Activated CD4-positive, alpha-beta memory T cell treated with anti-CD3 and anti-CD28 coated beads, Interleukin-2, amount 10 ng/mL, durations not matched to agents 7 days and 5 days (primary cell): ENCODE data around the gene SLC22A2. TPM values are rescaled to one million over a fixed set of nuclear protein-coding genes. Genes with fewer than 3 reads are reported as not detected.

Source experiments
- CTCF ChIA-PET: fragments of 350-600 bp; sonication (Branson Sonifier 250); formaldehyde crosslinking; loops from one replicate; lab custom pipeline; 2021; ENCODE audit warnings: antibody characterized with exemption, inconsistent platforms; lab: Charles Lee
- POLR2A ChIA-PET: fragments of 350-600 bp; sonication (Branson Sonifier 250); formaldehyde crosslinking; loops from one replicate; lab custom pipeline; 2021; ENCODE audit warnings: antibody characterized with exemption; lab: Charles Lee
- DNase-seq: peaks from one replicate; pipeline ENCODE4 v3.0.0-alpha.2; 2020
- H3K27ac Mint-ChIP-seq: one replicate; pipeline ENCODE4 v1.8.0; 2021; ENCODE audit warnings: mild to moderate bottlenecking, mixed read lengths
- H3K27me3 Mint-ChIP-seq: one replicate; pipeline ENCODE4 v1.8.0; 2021; ENCODE audit warnings: mixed read lengths
- H3K36me3 Mint-ChIP-seq: one replicate; pipeline ENCODE4 v1.8.0; 2021; ENCODE audit warnings: low read depth, mixed read lengths
- H3K4me1 Mint-ChIP-seq: one replicate; pipeline ENCODE4 v1.8.0; 2021; ENCODE audit warnings: mixed read lengths
- H3K4me3 Mint-ChIP-seq: one replicate; pipeline ENCODE4 v1.8.0; 2021; ENCODE audit warnings: mild to moderate bottlenecking, mixed read lengths
- H3K9me3 Mint-ChIP-seq: one replicate; pipeline ENCODE4 v1.8.0; 2021; ENCODE audit warnings: mixed read lengths
- total RNA-seq, 2 experiments: library from RNA; stranded (reverse); gene quantifications; one replicate each; pipeline ENCODE4 v1.2.3, GENCODE V29; 2021

SLC22A2 gene
- total RNA-seq, 2 experiments from 2014 or later: not detected

DNA sequence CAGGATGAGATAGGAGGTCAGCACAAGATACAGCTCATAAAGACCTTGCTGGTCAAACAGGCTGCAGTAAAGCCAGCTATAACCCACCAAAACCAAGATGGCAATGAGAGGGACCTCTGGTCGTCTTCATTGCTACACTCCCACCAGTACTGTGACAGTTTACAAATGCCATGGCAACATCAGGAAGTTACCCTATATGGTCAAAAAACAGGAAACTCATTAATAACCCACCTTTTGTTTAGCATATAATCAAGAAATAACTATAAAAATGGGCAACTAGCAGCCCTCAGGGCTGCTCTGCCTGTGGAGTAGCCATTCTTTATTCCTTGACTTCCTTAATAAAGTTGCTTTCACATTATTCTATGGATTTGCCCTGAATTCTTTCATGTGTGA lies 30.9 kb downstream of the SLC22A2 start:
- CTCF ChIA-PET: no interaction called here
- Mint-ChIP-seq H3K9me3 (peaks cover 6% of the 10 kb centered on the region), H3K36me3 (no peaks in the 10 kb centered on the region), H3K27ac (no peak overlapping the region), H3K27me3 (no peaks in the 10 kb centered on the region), H3K4me3 (no peak overlapping the region), H3K4me1 (no peaks in the 10 kb centered on the region)
- DNase-seq: no peak
- POLR2A ChIA-PET: no interaction called here

DNA sequence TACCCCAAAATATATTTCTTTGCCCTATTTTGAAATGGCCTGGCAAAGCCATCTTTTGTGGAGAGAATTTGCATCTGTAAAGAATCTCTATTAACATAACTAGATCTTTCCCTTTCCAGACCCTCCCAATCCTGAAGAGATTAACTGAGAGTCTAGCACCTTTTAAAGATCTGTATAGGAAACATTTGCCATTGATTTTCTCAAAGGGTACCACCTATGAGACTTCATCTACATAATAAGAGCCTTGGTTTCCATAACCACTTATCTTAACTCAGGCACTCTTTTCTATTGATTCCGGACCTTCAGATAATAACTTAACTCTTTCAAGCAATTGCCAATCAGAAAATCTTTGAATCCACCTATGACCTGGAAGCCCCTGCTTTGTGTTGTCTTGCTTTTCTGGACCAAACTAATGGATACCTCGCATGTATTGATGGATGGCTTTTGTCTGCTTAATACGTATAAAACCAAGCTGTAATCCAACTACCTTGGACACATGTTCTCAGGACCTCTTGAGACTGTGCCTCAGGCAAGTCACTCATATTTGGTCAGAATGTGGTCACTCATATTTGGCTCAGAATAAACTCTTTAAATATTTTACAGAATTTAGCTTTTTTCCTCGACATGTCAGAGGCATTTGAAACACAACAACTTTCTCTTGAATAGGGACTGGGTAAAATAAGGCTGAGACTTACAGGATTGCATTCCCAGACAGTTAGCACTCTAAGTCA lies 31.4 kb downstream of the SLC22A2 start:
- no peaks in the 10 kb centered on the region for H3K4me1 Mint-ChIP-seq
- CTCF ChIA-PET: no interaction called here
- H3K4me3 Mint-ChIP-seq: no peak overlapping the region
- DNase-seq: no peak
- H3K9me3 Mint-ChIP-seq: peaks cover 6% of the 10 kb centered on the region
- no peaks in the 10 kb centered on the region for H3K36me3 Mint-ChIP-seq
- POLR2A ChIA-PET: no interaction called here
- no peaks in the 10 kb centered on the region for H3K27me3 Mint-ChIP-seq
- H3K27ac Mint-ChIP-seq: no peak overlapping the region

DNA sequence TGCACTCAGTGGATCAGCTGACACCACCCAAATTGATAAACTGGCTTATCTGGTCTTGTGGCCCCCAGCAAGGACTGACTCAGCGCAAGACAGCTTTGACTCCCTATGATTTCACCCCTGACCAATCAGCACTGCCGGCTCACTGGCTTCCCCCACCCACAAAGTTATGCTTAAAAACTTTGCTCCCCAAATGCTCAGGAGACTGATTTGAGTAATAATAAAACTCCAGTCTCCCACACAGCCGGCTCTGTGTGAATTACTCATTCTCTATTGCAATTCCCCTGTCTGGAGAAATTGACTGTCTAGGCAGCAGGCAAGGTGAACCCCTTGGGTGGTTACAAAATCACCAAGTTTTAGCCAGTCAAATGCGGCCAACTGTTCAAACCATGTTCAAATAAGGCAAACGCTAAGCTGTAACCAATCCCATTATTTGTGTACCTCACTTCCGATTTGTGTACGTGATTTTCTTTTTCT lies 32.5 kb downstream of the SLC22A2 start:
- Mint-ChIP-seq H3K36me3 (no peaks in the 10 kb centered on the region), H3K9me3 (peaks cover 6% of the 10 kb centered on the region), H3K27me3 (no peaks in the 10 kb centered on the region), H3K27ac (no peak overlapping the region), H3K4me3 (no peak overlapping the region), H3K4me1 (no peaks in the 10 kb centered on the region)
- no peak for DNase-seq
- ChIA-PET CTCF (no interaction called here), POLR2A (no interaction called here)

DNA sequence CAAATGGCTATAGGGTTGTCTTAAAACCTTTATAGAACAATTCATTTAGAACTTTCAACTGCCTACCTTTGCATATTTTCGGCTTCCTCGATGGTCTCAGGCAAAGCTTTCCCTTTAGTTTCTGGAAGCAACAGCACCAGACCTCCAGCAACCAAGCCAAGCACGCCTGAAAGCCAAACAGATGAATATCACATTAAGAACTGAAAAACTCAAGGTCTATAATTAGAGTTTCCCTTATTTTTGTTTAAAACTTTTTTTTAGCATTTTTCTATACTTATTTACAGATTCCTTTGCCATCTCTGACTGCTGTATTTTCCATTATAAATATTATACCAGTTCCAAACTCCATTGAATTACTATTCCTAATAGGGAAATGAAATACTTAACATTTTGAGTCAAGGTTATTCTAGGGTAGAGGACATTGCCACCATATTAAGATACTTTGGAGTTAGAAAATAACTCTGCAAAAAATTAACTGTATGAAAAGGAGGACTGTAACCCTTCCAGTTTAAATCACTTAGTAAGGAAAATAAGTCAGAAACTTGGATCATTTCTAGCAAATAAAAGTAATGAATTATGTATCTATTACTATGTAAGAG lies 33.9 kb downstream of the SLC22A2 start:
- Mint-ChIP-seq H3K4me1 (no peaks in the 10 kb centered on the region), H3K4me3 (no peak overlapping the region), H3K27me3 (no peaks in the 10 kb centered on the region), H3K27ac (no peak overlapping the region), H3K9me3 (peaks cover 8% of the 10 kb centered on the region), H3K36me3 (no peaks in the 10 kb centered on the region)
- ChIA-PET POLR2A (no interaction called here), CTCF (no interaction called here)
- DNase-seq: no peak

DNA sequence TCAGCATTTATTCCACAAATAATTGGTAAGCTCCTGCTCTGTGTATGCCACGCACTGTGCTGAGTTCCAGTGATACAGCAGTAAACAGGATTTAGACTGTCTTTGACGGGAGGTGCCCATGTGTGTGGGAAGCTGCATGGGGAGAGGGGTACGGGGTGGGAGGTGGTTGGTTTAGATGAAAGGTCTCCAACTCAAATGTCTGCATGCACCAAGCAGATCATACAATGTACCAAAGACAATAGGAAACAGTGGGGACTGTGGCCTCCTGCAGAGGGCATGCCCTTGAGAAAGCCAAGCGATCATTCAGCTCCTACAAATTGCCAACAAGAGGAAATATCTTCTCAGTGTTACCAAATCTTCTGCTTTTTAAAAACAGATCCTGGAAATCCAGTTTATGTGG lies 36.1 kb downstream of the SLC22A2 start:
- H3K36me3 Mint-ChIP-seq: no peaks in the 10 kb centered on the region
- POLR2A ChIA-PET: no interaction called here
- H3K27me3 Mint-ChIP-seq: peaks cover 3% of the 10 kb centered on the region
- peaks cover 11% of the 10 kb centered on the region for H3K9me3 Mint-ChIP-seq
- no peak for DNase-seq
- H3K27ac Mint-ChIP-seq: no peak overlapping the region
- no peaks in the 10 kb centered on the region for H3K4me1 Mint-ChIP-seq
- CTCF ChIA-PET: no interaction called here
- no peak overlapping the region for H3K4me3 Mint-ChIP-seq

DNA sequence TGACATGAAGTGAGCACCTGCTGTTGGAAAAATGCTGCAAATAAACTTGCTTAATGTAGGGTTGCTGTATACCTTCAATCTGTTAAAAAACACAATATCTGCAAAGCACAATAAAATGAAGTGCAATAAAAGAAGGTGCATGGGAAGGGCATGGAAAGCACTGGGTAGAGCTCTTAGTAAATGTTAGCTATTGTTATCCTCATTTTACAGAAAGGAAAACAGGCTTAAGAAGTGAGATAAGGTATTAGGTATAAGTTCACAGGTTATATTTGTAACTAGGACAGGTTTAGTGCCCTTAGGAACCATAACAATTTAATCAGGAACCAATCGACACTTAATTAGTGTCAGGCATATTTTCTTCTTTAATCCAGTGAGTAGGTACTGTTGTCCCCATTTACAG lies 36.7 kb downstream of the SLC22A2 start:
- POLR2A ChIA-PET: no interaction called here
- H3K27ac Mint-ChIP-seq: no peak overlapping the region
- peaks cover 11% of the 10 kb centered on the region for H3K9me3 Mint-ChIP-seq
- H3K4me1 Mint-ChIP-seq: no peaks in the 10 kb centered on the region
- CTCF ChIA-PET: no interaction called here
- H3K4me3 Mint-ChIP-seq: no peak overlapping the region
- DNase-seq: no peak
- peaks cover 3% of the 10 kb centered on the region for H3K27me3 Mint-ChIP-seq
- no peaks in the 10 kb centered on the region for H3K36me3 Mint-ChIP-seq

DNA sequence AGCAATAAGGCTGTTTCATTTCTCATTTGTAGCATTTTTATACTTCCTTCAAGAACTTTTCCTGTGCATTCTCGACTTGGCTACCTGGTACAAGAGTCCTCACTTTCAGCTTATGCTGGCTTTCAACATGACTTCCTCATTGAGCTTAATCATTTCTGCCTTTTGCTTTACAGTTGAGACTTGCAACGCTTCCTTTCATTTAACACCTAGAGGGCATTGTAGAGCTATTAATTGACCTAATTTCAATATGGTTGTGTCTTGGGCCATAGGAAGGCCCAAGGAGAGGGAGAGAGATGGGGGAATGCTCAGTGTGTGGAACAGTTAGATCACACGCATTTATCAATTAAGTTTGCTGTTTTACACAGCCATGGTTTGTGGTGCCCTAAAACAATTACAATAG lies 37.2 kb downstream of the SLC22A2 start:
- CTCF ChIA-PET: no interaction called here
- no peak overlapping the region for H3K27ac Mint-ChIP-seq
- peaks cover 11% of the 10 kb centered on the region for H3K9me3 Mint-ChIP-seq
- H3K27me3 Mint-ChIP-seq: peaks cover 3% of the 10 kb centered on the region
- DNase-seq: no peak
- H3K4me1 Mint-ChIP-seq: no peaks in the 10 kb centered on the region
- no peak overlapping the region for H3K4me3 Mint-ChIP-seq
- POLR2A ChIA-PET: no interaction called here
- no peaks in the 10 kb centered on the region for H3K36me3 Mint-ChIP-seq

DNA sequence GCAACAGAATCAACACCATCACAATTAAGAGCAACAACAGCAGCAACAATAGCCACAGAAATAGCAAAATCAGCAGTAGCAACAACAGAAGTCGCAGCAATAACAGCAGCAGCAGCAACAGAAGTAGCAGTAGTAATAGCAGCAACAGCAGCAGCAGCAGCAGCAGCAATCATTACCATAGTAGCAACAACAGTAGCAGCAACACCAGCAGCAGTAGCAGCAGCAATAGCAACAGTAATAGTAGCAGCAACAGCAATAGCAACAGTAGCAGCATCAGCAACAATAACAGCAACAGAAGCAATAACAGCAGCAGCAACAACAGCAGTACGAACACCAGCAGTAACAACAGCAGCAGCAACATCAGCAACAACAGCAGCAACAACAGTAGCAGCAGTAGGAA lies 39.8 kb downstream of the SLC22A2 start:
- Mint-ChIP-seq H3K27me3 (peaks cover 8% of the 10 kb centered on the region), H3K4me3 (no peak overlapping the region), H3K9me3 (peaks cover 19% of the 10 kb centered on the region), H3K27ac (no peak overlapping the region), H3K4me1 (no peaks in the 10 kb centered on the region), H3K36me3 (no peaks in the 10 kb centered on the region)
- ChIA-PET POLR2A (no interaction called here), CTCF (no interaction called here)
- DNase-seq: no peak

DNA sequence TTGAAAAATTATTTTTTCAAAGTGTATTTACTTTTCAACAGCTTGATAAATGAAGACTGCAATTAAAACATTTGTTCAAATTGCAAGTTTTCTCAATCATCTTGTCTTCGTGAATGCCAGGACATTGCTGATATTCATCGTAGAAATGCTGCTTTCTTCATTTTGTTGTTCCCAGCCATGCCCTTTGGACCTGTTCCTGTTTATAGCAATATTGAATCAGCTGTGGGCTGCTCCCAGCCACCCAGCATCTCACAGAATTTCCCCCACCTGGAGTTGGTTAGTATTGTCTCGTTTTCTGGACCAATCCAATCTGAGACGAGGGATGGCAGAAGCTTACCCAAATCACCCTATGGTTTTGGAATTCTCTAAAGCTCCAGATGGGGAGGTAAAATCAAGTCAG lies 40.8 kb downstream of the SLC22A2 start:
- CTCF ChIA-PET: no interaction called here
- Mint-ChIP-seq H3K27ac (no peak overlapping the region), H3K4me1 (no peaks in the 10 kb centered on the region), H3K27me3 (peaks cover 12% of the 10 kb centered on the region), H3K36me3 (no peaks in the 10 kb centered on the region), H3K4me3 (no peak overlapping the region), H3K9me3 (peaks cover 19% of the 10 kb centered on the region)
- POLR2A ChIA-PET: no interaction called here
- no peak for DNase-seq

DNA sequence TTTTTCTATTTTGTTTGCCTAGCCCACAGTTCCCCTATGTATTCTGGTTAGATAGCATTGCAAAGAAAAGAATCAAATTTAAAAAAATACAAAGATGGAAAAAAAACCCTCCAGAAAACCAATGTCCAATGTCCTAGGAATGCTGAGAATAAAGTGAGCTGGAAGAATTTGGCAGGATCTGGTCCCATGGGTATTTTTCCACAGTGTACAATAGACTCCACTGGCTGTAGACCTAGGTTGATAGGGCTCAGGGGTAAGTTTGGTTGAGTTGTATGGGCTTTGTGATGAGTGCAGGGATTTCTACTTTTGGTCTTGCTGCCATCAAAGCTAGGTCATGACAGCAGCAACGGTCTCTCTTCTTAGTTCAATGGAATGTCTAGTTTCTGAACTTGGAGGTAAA lies 41.5 kb downstream of the SLC22A2 start:
- H3K4me3 Mint-ChIP-seq: no peak overlapping the region

DNA sequence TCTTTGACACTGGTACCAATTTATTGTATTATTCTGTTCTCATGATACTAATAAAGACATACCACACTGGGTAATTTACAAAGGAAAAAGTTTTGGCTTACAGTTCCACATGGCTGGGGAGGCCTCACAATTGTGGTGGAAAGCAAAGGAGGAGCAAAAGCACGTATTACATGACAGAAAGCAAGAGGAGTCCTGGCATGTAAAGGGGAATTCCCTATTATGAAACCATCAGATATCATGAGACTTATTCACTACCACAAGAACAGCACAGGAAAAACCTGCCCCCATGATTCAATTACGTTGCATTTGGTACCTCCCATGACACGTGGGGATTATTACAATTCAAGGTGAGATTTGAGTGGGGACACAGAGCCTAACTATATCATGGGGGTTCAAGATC lies 43.4 kb downstream of the SLC22A2 start:
- ChIA-PET POLR2A (no interaction called here), CTCF (no interaction called here)
- Mint-ChIP-seq H3K27me3 (peaks cover 17% of the 10 kb centered on the region), H3K4me3 (no peak overlapping the region), H3K36me3 (no peaks in the 10 kb centered on the region), H3K4me1 (no peaks in the 10 kb centered on the region), H3K27ac (no peak overlapping the region), H3K9me3 (peaks cover 18% of the 10 kb centered on the region)
- no peak for DNase-seq

More for the DNA sequence above, 41.5 kb downstream of the SLC22A2 start:
- Mint-ChIP-seq H3K27me3 (peaks cover 12% of the 10 kb centered on the region), H3K9me3 (peaks cover 19% of the 10 kb centered on the region), H3K4me1 (no peaks in the 10 kb centered on the region), H3K36me3 (no peaks in the 10 kb centered on the region), H3K27ac (no peak overlapping the region)
- ChIA-PET POLR2A (no interaction called here), CTCF (no interaction called here)
- DNase-seq: no peak

DNA sequence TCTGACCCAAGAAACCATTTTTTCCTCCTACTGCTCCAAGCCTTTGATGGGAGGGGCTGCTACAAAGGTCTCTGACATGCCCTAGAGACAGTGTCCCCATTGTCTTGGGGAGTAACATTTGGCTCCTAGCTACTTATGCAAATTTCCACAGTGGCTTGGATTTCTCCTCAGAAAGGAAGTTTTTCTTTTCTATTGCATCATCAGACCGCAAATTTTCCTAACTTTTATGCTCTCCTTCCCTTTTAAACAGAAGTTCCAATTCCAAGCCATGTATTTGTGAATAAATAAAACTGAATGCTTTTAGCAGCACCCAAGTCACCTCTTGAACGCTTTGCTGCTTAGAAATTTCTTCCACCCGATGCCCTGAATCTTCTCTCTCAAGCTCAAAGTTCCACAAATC lies 51.0 kb downstream of the SLC22A2 start:
- H3K4me3 Mint-ChIP-seq: no peak overlapping the region
- H3K27ac Mint-ChIP-seq: no peak overlapping the region
- no peak for DNase-seq
- no peaks in the 10 kb centered on the region for H3K36me3 Mint-ChIP-seq
- ChIA-PET CTCF (no interaction called here), POLR2A (no interaction called here)
- H3K4me1 Mint-ChIP-seq: no peaks in the 10 kb centered on the region
- peaks cover 7% of the 10 kb centered on the region for H3K27me3 Mint-ChIP-seq
- H3K9me3 Mint-ChIP-seq: peaks cover 2% of the 10 kb centered on the region

DNA sequence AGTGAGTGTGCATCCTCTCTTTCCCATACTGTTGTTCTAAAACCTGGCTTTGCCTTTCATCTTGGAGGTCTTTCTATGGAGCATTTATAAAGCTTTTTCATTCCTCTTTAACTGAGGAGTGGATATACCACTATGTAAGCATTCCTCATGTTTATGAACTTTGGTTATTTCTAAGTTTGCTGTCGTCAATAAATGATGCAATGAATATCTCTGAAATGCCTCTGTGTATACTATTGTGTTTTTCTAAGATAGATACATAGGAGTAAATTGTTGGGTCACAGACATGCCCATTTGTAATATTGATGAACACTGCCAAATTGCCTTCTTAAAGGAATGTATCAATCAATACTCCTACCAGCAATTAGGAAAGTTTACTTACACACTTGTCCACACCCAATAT lies 53.9 kb downstream of the SLC22A2 start:
- no peak for DNase-seq
- CTCF ChIA-PET: no interaction called here

DNA sequence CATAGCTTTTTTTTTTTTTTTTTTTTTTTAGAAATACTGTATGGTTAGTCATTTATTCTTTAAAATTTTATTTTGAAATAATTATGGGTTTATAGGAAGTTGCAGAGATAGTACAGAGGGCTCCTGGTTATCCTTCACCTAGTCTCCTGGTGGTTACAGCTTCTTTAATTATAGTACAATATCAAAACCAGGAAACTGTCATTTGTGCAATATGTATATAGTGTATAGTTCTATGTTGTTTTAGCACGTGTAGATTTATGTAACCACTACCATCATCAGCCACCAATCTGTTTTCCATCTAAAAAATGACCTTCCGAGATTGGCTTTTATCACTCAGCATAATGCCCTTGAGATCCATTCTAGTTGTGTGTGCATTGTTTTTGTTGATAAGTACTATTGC lies 54.7 kb downstream of the SLC22A2 start:
- no peak overlapping the region for H3K4me3 Mint-ChIP-seq
- H3K36me3 Mint-ChIP-seq: no peaks in the 10 kb centered on the region
- H3K27me3 Mint-ChIP-seq: no peaks in the 10 kb centered on the region
- ChIA-PET POLR2A (no interaction called here), CTCF (no interaction called here)
- H3K9me3 Mint-ChIP-seq: peaks cover 2% of the 10 kb centered on the region
- no peak overlapping the region for H3K27ac Mint-ChIP-seq
- H3K4me1 Mint-ChIP-seq: no peaks in the 10 kb centered on the region
- DNase-seq: no peak

More for the DNA sequence above, 53.9 kb downstream of the SLC22A2 start:
- peaks cover 2% of the 10 kb centered on the region for H3K9me3 Mint-ChIP-seq
- POLR2A ChIA-PET: no interaction called here
- no peaks in the 10 kb centered on the region for H3K4me1 Mint-ChIP-seq
- H3K27ac Mint-ChIP-seq: no peak overlapping the region
- no peak overlapping the region for H3K4me3 Mint-ChIP-seq
- no peaks in the 10 kb centered on the region for H3K36me3 Mint-ChIP-seq
- H3K27me3 Mint-ChIP-seq: peaks cover 1% of the 10 kb centered on the region
